Astrocyte (in vitro differentiated cells and primary cell): ENCODE measurements around the gene CCNG2. TPM values are rescaled to one million over a fixed set of nuclear protein-coding genes. Genes with fewer than 3 reads are reported as not detected.

Source experiments
- DNase-seq: peaks from one replicate; pipeline ENCODE4 v3.0.0-alpha.2; 2010; ENCODE audit warnings: low read depth
- FAIRE-seq: peaks from 2 replicates; lab custom pipeline; 2011; peaks lifted over from hg19 to GRCh38; lab: Jason Lieb, UNC
- H2AFZ ChIP-seq: 2 replicates; pipeline ENCODE4 v1.6.0; 2012; ENCODE audit warnings: low read depth, low read length, inconsistent platforms
- H3K27ac ChIP-seq: 2 replicates; pipeline ENCODE4 v1.5.1; 2011; ENCODE audit warnings: low read depth, low read length, inconsistent platforms
- H3K27me3 ChIP-seq: 2 replicates; pipeline ENCODE4 v1.6.0; 2011; ENCODE audit warnings: low read length, inconsistent platforms; ENCODE audit not compliant: insufficient read depth
- H3K36me3 ChIP-seq: 2 replicates; pipeline ENCODE4 v1.5.1; 2011; ENCODE audit warnings: low read length, inconsistent platforms; ENCODE audit not compliant: insufficient read depth
- H3K4me1 ChIP-seq: 2 replicates; pipeline ENCODE4 v1.5.1; 2011; ENCODE audit warnings: low read length, inconsistent platforms; ENCODE audit not compliant: insufficient read depth
- H3K4me2 ChIP-seq: 2 replicates; pipeline ENCODE4 v1.6.0; 2012; ENCODE audit warnings: low read length, inconsistent platforms
- H3K4me3 ChIP-seq: 2 replicates; pipeline ENCODE4 v1.5.1; 2011; ENCODE audit warnings: low read depth, mild to moderate bottlenecking, low read length, inconsistent platforms; ENCODE audit not compliant: insufficient read depth
- H3K79me2 ChIP-seq: 2 replicates; pipeline ENCODE4 v1.6.0; 2012; ENCODE audit warnings: mild to moderate bottlenecking, low read length, inconsistent platforms; ENCODE audit not compliant: insufficient read depth
- H3K9ac ChIP-seq: 2 replicates; pipeline ENCODE4 v1.6.0; 2012; ENCODE audit warnings: mild to moderate bottlenecking, low read length, inconsistent platforms
- H3K9me3 ChIP-seq: 2 replicates; pipeline ENCODE4 v1.5.1; 2012; ENCODE audit warnings: low read depth, mild to moderate bottlenecking, low read length, inconsistent platforms; ENCODE audit not compliant: insufficient read depth
- H4K20me1 ChIP-seq: 2 replicates; pipeline ENCODE4 v1.6.0; 2012; ENCODE audit warnings: low read length, inconsistent platforms; ENCODE audit not compliant: insufficient read depth
- H3K27ac Mint-ChIP-seq: one replicate; pipeline ENCODE4 v1.8.0; 2021; ENCODE audit warnings: mild to moderate bottlenecking, mixed read lengths; ENCODE audit not compliant: unreplicated experiment
- H3K27me3 Mint-ChIP-seq: one replicate; pipeline ENCODE4 v1.8.0; 2021; ENCODE audit warnings: low read depth, mixed read lengths; ENCODE audit not compliant: unreplicated experiment
- H3K36me3 Mint-ChIP-seq: one replicate; pipeline ENCODE4 v1.8.0; 2021; ENCODE audit warnings: low read depth, mixed read lengths; ENCODE audit not compliant: unreplicated experiment
- H3K4me1 Mint-ChIP-seq: one replicate; pipeline ENCODE4 v1.8.0; 2021; ENCODE audit warnings: low read depth, mixed read lengths; ENCODE audit not compliant: unreplicated experiment
- H3K4me3 Mint-ChIP-seq: one replicate; pipeline ENCODE4 v1.8.0; 2021; ENCODE audit warnings: mild to moderate bottlenecking, moderate library complexity, mixed read lengths; ENCODE audit not compliant: unreplicated experiment
- H3K9me3 Mint-ChIP-seq: one replicate; pipeline ENCODE4 v1.8.0; 2021; ENCODE audit warnings: mild to moderate bottlenecking, mixed read lengths; ENCODE audit not compliant: unreplicated experiment
- EZH2 ChIP-seq: IDR thresholded peaks from 2 replicates; pipeline ENCODE4 v1.6.1; 2012; ENCODE audit warnings: mild to moderate bottlenecking, low read length, inconsistent platforms; ENCODE audit not compliant: insufficient read depth
- total RNA-seq: library from RNA; stranded (reverse); gene quantifications from 2 replicates; pipeline ENCODE4 v1.2.1, GENCODE V29; 2021
- TF ChIP-seq, protein P1 (sequence below): IDR thresholded peaks from 2 replicates; pipeline ENCODE4 v1.5.1; 2011; ENCODE audit warnings: low read depth, mild to moderate bottlenecking, inconsistent platforms, low read length, moderate library complexity; ENCODE audit not compliant: insufficient read depth

CCNG2 gene
- total RNA-seq, 1 donor from 2014 or later = 54.7 TPM

DNA sequence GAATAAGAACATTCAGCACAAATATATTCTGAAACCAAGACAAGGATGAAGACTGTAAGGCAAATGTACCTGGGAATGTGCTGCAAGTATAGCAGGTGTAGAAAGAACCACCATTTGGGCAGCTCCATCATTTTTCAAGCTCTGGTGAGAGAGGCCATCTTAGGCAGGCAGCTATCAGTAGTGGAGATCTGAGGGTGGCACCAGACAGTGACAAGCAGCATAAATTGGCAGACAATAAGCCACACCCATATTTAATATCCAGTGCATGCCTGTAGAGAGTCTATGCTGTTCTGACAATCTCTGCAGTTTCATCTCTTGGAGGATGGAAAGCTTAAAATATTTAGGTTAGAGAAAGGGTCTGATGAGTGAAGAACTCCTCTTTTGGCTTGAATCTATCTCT is 22.5 kb downstream of the CCNG2 start:
- H3K9me3 ChIP-seq = no peaks in the 10 kb centered on the region
- peaks cover 8% of the 10 kb centered on the region for H3K27me3 Mint-ChIP-seq
- H2AFZ ChIP-seq = no peak overlapping the region

DNA sequence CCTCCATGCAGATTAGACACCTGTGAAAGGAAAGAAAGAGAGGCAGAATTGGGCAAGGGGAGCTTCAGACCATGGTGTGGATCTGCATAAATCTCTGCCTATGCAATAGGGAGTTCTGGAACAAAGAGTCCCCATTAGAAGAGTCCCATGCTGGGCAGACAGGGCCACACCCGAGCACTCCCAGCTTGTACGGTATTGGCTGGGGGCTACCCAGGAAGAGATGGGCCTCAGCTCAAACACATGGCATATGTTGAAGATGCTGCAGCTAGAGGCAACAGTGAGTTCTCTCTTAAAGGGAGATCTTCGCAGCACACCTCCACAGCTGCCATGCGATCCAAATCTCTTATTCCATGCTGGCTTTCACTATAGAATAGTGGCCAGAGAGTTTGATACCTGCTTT is 24.7 kb downstream of the CCNG2 start:
- Histone ChIP-seq H3K36me3 (no peaks in the 10 kb centered on the region), H3K79me2 (no peaks in the 10 kb centered on the region), H3K27ac (no peak overlapping the region), H3K4me1 (no peaks in the 10 kb centered on the region), H3K27me3 (peaks cover 26% of the 10 kb centered on the region), H2AFZ (no peak overlapping the region), H3K4me2 (no peak overlapping the region), H3K9ac (no peak overlapping the region), H4K20me1 (no peaks in the 10 kb centered on the region), H3K9me3 (no peaks in the 10 kb centered on the region), H3K4me3 (no peak overlapping the region)
- H3K4me1 Mint-ChIP-seq = peaks cover 19% of the 10 kb centered on the region
- DNase-seq = no peak
- H3K36me3 Mint-ChIP-seq = no peaks in the 10 kb centered on the region
- H3K27ac Mint-ChIP-seq = no peak overlapping the region
- TF ChIP-seq, protein P1, sequence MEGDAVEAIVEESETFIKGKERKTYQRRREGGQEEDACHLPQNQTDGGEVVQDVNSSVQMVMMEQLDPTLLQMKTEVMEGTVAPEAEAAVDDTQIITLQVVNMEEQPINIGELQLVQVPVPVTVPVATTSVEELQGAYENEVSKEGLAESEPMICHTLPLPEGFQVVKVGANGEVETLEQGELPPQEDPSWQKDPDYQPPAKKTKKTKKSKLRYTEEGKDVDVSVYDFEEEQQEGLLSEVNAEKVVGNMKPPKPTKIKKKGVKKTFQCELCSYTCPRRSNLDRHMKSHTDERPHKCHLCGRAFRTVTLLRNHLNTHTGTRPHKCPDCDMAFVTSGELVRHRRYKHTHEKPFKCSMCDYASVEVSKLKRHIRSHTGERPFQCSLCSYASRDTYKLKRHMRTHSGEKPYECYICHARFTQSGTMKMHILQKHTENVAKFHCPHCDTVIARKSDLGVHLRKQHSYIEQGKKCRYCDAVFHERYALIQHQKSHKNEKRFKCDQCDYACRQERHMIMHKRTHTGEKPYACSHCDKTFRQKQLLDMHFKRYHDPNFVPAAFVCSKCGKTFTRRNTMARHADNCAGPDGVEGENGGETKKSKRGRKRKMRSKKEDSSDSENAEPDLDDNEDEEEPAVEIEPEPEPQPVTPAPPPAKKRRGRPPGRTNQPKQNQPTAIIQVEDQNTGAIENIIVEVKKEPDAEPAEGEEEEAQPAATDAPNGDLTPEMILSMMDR = no peak
- no peak for TF ChIP-seq EZH2
- FAIRE-seq = no peak
- peaks cover 13% of the 10 kb centered on the region for H3K27me3 Mint-ChIP-seq
- H3K9me3 Mint-ChIP-seq = peaks cover 2% of the 10 kb centered on the region
- H3K4me3 Mint-ChIP-seq = no peak overlapping the region

More for the DNA sequence above, 22.5 kb downstream of the CCNG2 start:
- Histone ChIP-seq H3K9ac (no peak overlapping the region), H3K79me2 (no peaks in the 10 kb centered on the region), H3K27ac (no peak overlapping the region), H3K4me1 (no peaks in the 10 kb centered on the region), H3K4me3 (no peak overlapping the region), H3K36me3 (no peaks in the 10 kb centered on the region), H3K4me2 (no peak overlapping the region), H3K27me3 (peaks cover 26% of the 10 kb centered on the region), H4K20me1 (no peaks in the 10 kb centered on the region)
- TF ChIP-seq EZH2 = no peak
- TF ChIP-seq, protein P1 = no peak
- Mint-ChIP-seq H3K4me3 (no peak overlapping the region), H3K27ac (no peak overlapping the region), H3K4me1 (peaks cover 28% of the 10 kb centered on the region), H3K36me3 (no peaks in the 10 kb centered on the region), H3K9me3 (peaks cover 2% of the 10 kb centered on the region)
- DNase-seq (no peak), FAIRE-seq (no peak)

DNA sequence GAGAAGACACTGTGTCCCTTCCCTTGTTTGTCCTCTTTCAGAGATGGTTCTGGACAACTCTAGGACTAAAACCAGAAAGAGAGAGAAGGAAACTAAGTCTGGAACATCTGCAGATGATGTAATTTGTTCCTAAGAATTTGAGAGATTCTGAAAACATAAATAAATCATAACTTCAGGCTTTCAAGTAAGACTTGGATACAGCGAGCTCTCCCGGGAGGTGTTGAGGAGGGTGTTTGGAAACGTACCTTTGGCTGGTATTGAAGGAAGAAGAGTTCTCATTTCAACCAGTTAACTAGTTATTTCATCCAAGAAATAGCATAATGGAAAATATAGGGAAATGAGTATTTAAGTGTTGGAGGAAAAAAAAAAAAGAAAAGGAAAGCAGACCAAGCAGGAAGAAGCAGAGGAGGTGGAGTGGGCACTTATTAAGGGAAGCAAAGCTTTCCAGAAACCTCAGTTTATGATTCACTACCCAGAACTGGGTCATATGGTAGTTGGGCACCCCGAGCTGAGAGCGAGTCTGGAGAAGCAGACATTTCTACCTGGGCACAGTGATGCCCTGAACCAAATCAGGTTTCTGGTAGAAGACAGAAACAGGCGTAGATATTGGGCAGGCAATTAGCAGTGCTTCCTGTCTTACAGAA is 26.9 kb downstream of the CCNG2 start:
- H3K27me3 ChIP-seq = peaks cover 13% of the 10 kb centered on the region
- no peak for FAIRE-seq
- H3K4me1 Mint-ChIP-seq = peaks cover 4% of the 10 kb centered on the region
- H4K20me1 ChIP-seq = no peaks in the 10 kb centered on the region
- H3K79me2 ChIP-seq = no peaks in the 10 kb centered on the region
- no peak overlapping the region for H2AFZ ChIP-seq
- no peak overlapping the region for H3K4me2 ChIP-seq
- no peak for DNase-seq
- no peaks in the 10 kb centered on the region for H3K9me3 ChIP-seq
- peaks cover 2% of the 10 kb centered on the region for H3K9me3 Mint-ChIP-seq
- peaks cover 13% of the 10 kb centered on the region for H3K27me3 Mint-ChIP-seq
- no peaks in the 10 kb centered on the region for H3K4me1 ChIP-seq
- H3K9ac ChIP-seq = no peak overlapping the region
- H3K36me3 ChIP-seq = no peaks in the 10 kb centered on the region
- no peak overlapping the region for H3K27ac Mint-ChIP-seq
- TF ChIP-seq, protein P1 = no peak
- TF ChIP-seq EZH2 = no peak
- no peaks in the 10 kb centered on the region for H3K36me3 Mint-ChIP-seq
- no peak overlapping the region for H3K27ac ChIP-seq
- no peak overlapping the region for H3K4me3 ChIP-seq
- H3K4me3 Mint-ChIP-seq = no peak overlapping the region
